DOHH2 (cell line): Measurements from ENCODE around the gene THBD.

Source experiments
- H3F3A ChIP-seq: fragments of 200-600 bp; sonication (generic), shearing (Covaris generic); 2 replicates; pipeline ENCODE4 v1.6.0; 2016; ENCODE audit warnings: antibody characterized with exemption, mild to moderate bottlenecking; ENCODE audit not compliant: control insufficient read depth, insufficient read depth
- H3K27ac ChIP-seq: fragments of 200-600 bp; sonication (generic); 2 replicates; pipeline ENCODE4 v1.5.1; 2014; ENCODE audit warnings: low read depth, mild to moderate bottlenecking, low read length, moderate library complexity
- H3K27me3 ChIP-seq: fragments of 200-600 bp; sonication (generic); 2 replicates; pipeline ENCODE4 v1.6.1; 2014; ENCODE audit warnings: mild to moderate bottlenecking, low read length, mixed read lengths; ENCODE audit not compliant: control insufficient read depth
- H3K36me3 ChIP-seq: fragments of 200-600 bp; sonication (generic); 2 replicates; pipeline ENCODE4 v1.6.1; 2014; ENCODE audit warnings: mild to moderate bottlenecking, low read length, moderate library complexity, mixed read lengths; ENCODE audit not compliant: control insufficient read depth
- H3K4me1 ChIP-seq: fragments of 200-600 bp; sonication (generic); 2 replicates; pipeline ENCODE4 v1.6.1; 2014; ENCODE audit warnings: mild to moderate bottlenecking, low read length, mixed read lengths; ENCODE audit not compliant: control insufficient read depth
- H3K4me2 ChIP-seq: fragments of 200-600 bp; sonication (generic); 2 replicates; pipeline ENCODE4 v1.6.0; 2014; ENCODE audit warnings: mild to moderate bottlenecking, low read length, moderate library complexity
- H3K4me3 ChIP-seq: fragments of 200-600 bp; sonication (generic); 2 replicates; pipeline ENCODE4 v1.5.1; 2014; ENCODE audit warnings: mild to moderate bottlenecking, low read length, mixed read lengths
- H3K79me2 ChIP-seq: fragments of 200-600 bp; sonication (generic); 2 replicates; pipeline ENCODE4 v1.6.1; 2014; ENCODE audit warnings: mild to moderate bottlenecking, low read length, mixed read lengths; ENCODE audit not compliant: control insufficient read depth
- H3K9me2 ChIP-seq: fragments of 200-600 bp; sonication (generic); replicated peaks from 2 replicates; pipeline ENCODE4 v1.6.1; 2014; ENCODE audit warnings: mild to moderate bottlenecking, low read length, mixed read lengths; ENCODE audit not compliant: control insufficient read depth
- H3K9me3 ChIP-seq: fragments of 200-600 bp; sonication (generic); 2 replicates; pipeline ENCODE4 v1.6.1; 2014; ENCODE audit warnings: antibody characterized with exemption, low read length, mixed read lengths; ENCODE audit not compliant: control insufficient read depth, insufficient read depth
- H4K20me1 ChIP-seq: fragments of 200-600 bp; sonication (generic); 2 replicates; pipeline ENCODE4 v1.6.0; 2014; ENCODE audit warnings: low read depth, mild to moderate bottlenecking, antibody characterized with exemption, low read length, moderate library complexity; ENCODE audit not compliant: control insufficient read depth, insufficient read depth
- CTCF ChIP-seq: fragments of 200-600 bp; sonication (generic); IDR thresholded peaks from one replicate; pipeline ENCODE4 v1.5.1; 2014; ENCODE audit warnings: antibody characterized with exemption, mild to moderate bottlenecking, low read depth, low read length; ENCODE audit not compliant: poor library complexity, severe bottlenecking
- EZH2phosphoT487 ChIP-seq: fragments of 200-600 bp; sonication (generic); IDR thresholded peaks from 2 replicates; pipeline ENCODE4 v1.6.1; 2017; ENCODE audit warnings: borderline replicate concordance, mild to moderate bottlenecking, antibody characterized with exemption, low read length, moderate library complexity, mixed read lengths

THBD gene

GRCh38 chr20:23062632-23063031 lies 13.2 kb upstream of the THBD start:
- TF ChIP-seq CTCF (no peak), EZH2phosphoT487 (no peak)
- Histone ChIP-seq H3K4me2 (no peak overlapping the region), H3K36me3 (no peaks in the 10 kb centered on the region), H3K79me2 (no peaks in the 10 kb centered on the region), H3K27me3 (no peaks in the 10 kb centered on the region), H3K9me3 (no peaks in the 10 kb centered on the region), H3F3A (no peaks in the 10 kb centered on the region), H3K9me2 (no peaks in the 10 kb centered on the region), H3K4me1 (no peaks in the 10 kb centered on the region), H4K20me1 (no peaks in the 10 kb centered on the region), H3K4me3 (no peak overlapping the region), H3K27ac (no peak overlapping the region)

GRCh38 chr20:23061734-23062561 lies 12.5 kb upstream of the THBD start:
- no peaks in the 10 kb centered on the region for H3K27me3 ChIP-seq
- no peak for TF ChIP-seq CTCF
- no peak for TF ChIP-seq EZH2phosphoT487
- H4K20me1 ChIP-seq: no peaks in the 10 kb centered on the region
- no peaks in the 10 kb centered on the region for H3K9me2 ChIP-seq
- no peaks in the 10 kb centered on the region for H3K9me3 ChIP-seq
- H3K4me1 ChIP-seq: no peaks in the 10 kb centered on the region
- no peaks in the 10 kb centered on the region for H3K36me3 ChIP-seq
- H3F3A ChIP-seq: no peaks in the 10 kb centered on the region
- no peak overlapping the region for H3K4me3 ChIP-seq
- no peaks in the 10 kb centered on the region for H3K79me2 ChIP-seq
- no peak overlapping the region for H3K27ac ChIP-seq
- H3K4me2 ChIP-seq: no peak overlapping the region

DNA sequence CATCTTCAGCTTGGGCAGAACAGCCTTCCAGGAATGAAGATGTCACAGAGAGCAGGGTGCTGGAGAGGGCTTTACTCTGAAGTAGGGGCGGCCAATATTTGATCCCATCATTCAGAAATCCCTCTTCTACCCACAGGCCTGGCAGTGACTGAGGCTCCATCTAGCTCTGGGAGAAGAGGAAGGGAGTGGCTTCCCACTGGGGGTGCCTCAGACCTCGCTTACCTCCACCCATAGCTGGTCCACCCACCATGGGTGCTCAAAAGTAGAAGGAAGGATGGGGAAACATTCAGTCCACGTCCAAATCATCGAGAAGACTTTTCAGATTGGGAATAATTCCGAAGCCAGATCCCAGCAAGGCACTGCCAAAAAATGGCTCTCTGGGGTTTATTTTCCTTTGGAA lies 11.8 kb upstream of the THBD start:
- Histone ChIP-seq H4K20me1 (no peaks in the 10 kb centered on the region), H3K9me3 (no peaks in the 10 kb centered on the region), H3K4me3 (no peak overlapping the region), H3K27ac (no peak overlapping the region), H3K79me2 (no peaks in the 10 kb centered on the region), H3K9me2 (no peaks in the 10 kb centered on the region), H3K4me2 (no peak overlapping the region), H3K36me3 (no peaks in the 10 kb centered on the region), H3K27me3 (no peaks in the 10 kb centered on the region), H3F3A (no peaks in the 10 kb centered on the region), H3K4me1 (no peaks in the 10 kb centered on the region)
- no peak for TF ChIP-seq EZH2phosphoT487
- TF ChIP-seq CTCF: no peak
